Bronchial epithelial cell (primary cell): Measurements from ENCODE around the gene CUBN. TPM values are rescaled to one million over a fixed set of nuclear protein-coding genes. Genes with fewer than 3 reads are reported as not detected.
A peak's percentile ranks its signal among the peaks of the same experiment; 100 is the strongest.

ENCODE experiments used
- DNase-seq: peaks from one replicate; pipeline ENCODE4 v3.0.0-alpha.2; 2010; ENCODE audit warnings: low read depth
- FAIRE-seq: peaks from 2 replicates; lab custom pipeline; 2011; peaks lifted over from hg19 to GRCh38; lab: Jason Lieb, UNC
- H3K27me3 ChIP-seq: 2 replicates; pipeline ENCODE4 v1.5.1; 2011; ENCODE audit warnings: low read length; ENCODE audit not compliant: control insufficient read depth, insufficient read depth
- H3K36me3 ChIP-seq: 2 replicates; pipeline ENCODE4 v1.5.1; 2011; ENCODE audit warnings: low read length; ENCODE audit not compliant: control insufficient read depth, insufficient read depth
- H3K4me3 ChIP-seq: 2 replicates; pipeline ENCODE4 v1.5.1; 2011; ENCODE audit warnings: mild to moderate bottlenecking, low read depth, low read length, control low read depth
- CTCF ChIP-seq: IDR thresholded peaks from 2 replicates; pipeline ENCODE4 v1.5.1; 2011; ENCODE audit warnings: mild to moderate bottlenecking, moderate library complexity, low read length, control low read depth, inconsistent platforms; ENCODE audit not compliant: insufficient read depth, severe bottlenecking
- total RNA-seq: library from RNA; depleted of rRNA; stranded (reverse); fragments of >200 nt; gene quantifications from 2 replicates; pipeline ENCODE4 v1.2.1, GENCODE V29; 2014

CUBN gene
- total RNA-seq, 1 donor from 2014 or later = 0.53 TPM

- FAIRE-seq (no peak), DNase-seq (no peak)
- no peak for TF ChIP-seq CTCF
- H3K4me3 ChIP-seq = no peak overlapping the region
- H3K36me3 ChIP-seq = no peaks in the 10 kb centered on the region
- no peaks in the 10 kb centered on the region for H3K27me3 ChIP-seq
Measured at GRCh38 chr10:16814012-16814411, 315.6 kb downstream of the CUBN start.

DNA sequence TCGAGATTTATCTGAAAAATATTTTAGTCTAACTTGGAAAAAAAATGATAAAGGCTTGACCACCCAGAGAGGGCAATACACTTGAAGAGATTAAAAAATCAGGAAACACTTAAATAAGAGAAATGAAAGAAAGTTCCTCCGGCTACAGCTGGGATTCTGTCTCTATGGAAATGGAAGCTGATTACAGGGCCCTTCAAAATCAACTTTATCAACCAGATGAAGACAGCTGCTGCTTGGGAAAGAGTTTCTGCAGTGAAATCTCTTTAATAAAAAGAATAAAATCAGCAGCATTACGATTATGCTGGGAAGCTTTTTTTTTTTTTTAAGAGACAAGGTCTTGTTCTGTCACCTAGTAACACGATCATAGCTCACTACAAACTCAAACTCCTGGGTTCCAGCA, 316.9 kb downstream of the CUBN start:
- TF ChIP-seq CTCF = no peak
- Histone ChIP-seq H3K36me3 (no peaks in the 10 kb centered on the region), H3K4me3 (no peak overlapping the region), H3K27me3 (no peaks in the 10 kb centered on the region)
- DNase-seq (no peak), FAIRE-seq (no peak)

DNA sequence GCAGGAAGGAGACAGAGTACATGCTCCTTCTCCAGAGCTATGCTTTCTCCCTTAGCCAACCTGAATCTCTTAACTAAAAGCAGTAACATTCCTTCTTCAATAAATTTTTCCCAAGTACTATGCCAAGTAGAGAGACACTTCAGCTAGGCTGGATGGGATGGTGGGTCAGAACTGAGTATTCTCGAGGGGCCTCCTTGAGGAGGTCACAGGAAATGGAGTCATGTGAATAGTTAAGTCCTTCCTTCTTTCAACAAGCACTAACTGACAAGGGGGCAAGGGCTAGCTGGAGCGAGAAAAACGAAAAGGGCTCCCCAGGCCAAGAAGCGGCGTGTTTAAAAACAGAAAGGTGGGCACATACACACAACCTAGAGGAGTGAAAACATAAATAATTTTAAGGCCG, 317.8 kb downstream of the CUBN start:
- no peak for TF ChIP-seq CTCF
- Histone ChIP-seq H3K4me3 (no peak overlapping the region), H3K36me3 (no peaks in the 10 kb centered on the region), H3K27me3 (no peaks in the 10 kb centered on the region)
- FAIRE-seq (no peak), DNase-seq (no peak)

DNA sequence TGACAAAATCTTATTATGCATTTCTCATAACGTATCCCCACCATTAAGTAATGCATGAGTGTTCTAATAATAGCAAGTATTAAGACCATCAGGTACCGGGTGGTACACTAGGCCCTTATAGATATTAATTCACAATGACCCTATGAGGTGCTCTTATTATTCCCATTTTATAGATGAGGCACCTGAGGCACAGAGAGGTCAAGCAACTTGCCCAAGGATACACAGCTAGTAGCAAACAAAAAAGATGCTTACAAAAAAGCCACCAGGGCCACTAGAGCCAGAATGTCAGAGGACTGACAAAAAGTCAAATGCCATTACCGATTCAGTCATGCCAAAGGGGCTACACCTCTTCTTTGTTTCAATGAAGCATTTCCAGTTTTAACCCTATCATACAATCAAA, 318.3 kb downstream of the CUBN start:
- FAIRE-seq = no peak

GRCh38 chr10:16809074-16809718, 320.4 kb downstream of the CUBN start:
- Histone ChIP-seq H3K36me3 (no peaks in the 10 kb centered on the region), H3K27me3 (no peaks in the 10 kb centered on the region), H3K4me3 (no peak overlapping the region)
- TF ChIP-seq CTCF = peak; percentile 64
- DNase-seq = peak; percentile 30
- no peak for FAIRE-seq

More for the DNA sequence above, 318.3 kb downstream of the CUBN start:
- Histone ChIP-seq H3K27me3 (no peaks in the 10 kb centered on the region), H3K36me3 (no peaks in the 10 kb centered on the region), H3K4me3 (no peak overlapping the region)
- no peak for DNase-seq
- no peak for TF ChIP-seq CTCF

GRCh38 chr10:16804123-16804522, 325.5 kb downstream of the CUBN start:
- TF ChIP-seq CTCF = no peak
- DNase-seq (no peak), FAIRE-seq (no peak)

More at GRCh38 chr10:16804123-16804522, 325.5 kb downstream of the CUBN start:
- no peak overlapping the region for H3K4me3 ChIP-seq
- H3K27me3 ChIP-seq = no peaks in the 10 kb centered on the region
- no peaks in the 10 kb centered on the region for H3K36me3 ChIP-seq
